ENCODE measurements around the gene TNFRSF14. TPM values are rescaled to one million over a fixed set of nuclear protein-coding genes. Genes with fewer than 3 reads are reported as not detected.

TNFRSF14 gene
- total RNA-seq, 1 donor from 2014 or later: 2.4 TPM

DNA sequence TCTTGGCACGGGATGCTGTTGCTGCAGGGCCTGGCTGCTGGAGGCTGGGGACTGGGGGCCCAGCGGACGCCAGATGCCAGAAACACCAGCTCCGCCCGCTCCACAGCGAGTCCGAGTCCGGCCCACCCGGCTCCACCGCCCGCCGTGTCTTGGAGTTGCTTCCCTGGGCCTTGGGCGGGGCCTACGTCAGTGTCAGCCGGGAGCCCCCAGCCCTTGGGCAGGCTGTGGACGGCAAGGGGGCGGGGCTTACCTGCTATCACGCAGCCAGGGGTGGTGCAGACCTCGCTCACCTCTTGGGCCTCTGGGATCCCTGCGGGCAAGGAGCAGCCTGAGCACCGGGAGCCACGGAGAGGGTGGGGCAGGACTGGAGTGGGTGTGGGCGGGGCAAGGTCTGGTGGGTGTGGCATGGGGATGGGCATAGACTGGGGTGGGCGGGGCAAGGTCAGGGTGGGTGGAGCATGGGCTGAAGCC lies 54.9 kb downstream of the TNFRSF14 start:
- DNase-seq (ENCODE audit: low spot score in 2 of 2) (no peak), FAIRE-seq (no peak)

DNA sequence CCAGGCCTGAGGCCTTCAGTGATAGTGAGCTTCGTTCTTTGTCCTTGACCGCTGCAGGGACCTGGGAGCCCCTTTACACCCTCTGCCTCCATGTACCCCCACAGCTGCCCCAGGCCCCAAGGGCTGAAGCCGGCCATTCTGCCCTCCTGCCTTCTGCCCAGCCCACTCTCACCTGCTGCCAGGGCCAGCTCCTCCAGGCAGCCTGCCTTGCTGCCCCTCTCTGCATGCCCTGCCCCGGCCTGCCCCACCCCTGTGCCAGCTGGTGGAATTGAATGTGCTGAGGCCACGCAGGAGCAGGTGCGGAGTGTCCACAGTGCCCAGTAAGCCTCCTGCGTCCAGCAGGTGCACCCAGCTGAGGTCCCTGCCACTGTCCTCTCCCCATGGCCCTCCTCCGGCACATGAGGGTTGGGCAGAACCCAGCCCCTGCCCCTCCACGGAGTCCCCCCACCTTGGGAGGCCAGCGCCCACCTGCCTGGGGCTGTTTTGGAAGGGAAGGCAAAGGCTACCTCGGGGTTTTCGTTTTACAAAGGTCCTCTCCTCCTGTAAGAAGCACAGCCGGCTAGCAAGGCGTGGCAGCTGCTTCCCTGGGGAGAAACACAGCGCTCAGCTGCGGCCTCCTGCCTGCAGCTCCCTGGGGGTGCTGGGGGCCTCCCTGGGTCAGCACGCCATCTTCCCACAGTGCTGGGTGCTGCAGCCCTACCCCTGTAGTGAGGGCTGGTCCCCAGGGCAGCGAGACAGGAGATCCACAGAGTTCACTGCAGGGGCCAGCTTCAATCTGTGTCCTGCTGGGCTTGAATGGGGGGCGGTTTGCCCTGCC lies 55.7 kb downstream of the TNFRSF14 start:
- no peak for FAIRE-seq

DNA sequence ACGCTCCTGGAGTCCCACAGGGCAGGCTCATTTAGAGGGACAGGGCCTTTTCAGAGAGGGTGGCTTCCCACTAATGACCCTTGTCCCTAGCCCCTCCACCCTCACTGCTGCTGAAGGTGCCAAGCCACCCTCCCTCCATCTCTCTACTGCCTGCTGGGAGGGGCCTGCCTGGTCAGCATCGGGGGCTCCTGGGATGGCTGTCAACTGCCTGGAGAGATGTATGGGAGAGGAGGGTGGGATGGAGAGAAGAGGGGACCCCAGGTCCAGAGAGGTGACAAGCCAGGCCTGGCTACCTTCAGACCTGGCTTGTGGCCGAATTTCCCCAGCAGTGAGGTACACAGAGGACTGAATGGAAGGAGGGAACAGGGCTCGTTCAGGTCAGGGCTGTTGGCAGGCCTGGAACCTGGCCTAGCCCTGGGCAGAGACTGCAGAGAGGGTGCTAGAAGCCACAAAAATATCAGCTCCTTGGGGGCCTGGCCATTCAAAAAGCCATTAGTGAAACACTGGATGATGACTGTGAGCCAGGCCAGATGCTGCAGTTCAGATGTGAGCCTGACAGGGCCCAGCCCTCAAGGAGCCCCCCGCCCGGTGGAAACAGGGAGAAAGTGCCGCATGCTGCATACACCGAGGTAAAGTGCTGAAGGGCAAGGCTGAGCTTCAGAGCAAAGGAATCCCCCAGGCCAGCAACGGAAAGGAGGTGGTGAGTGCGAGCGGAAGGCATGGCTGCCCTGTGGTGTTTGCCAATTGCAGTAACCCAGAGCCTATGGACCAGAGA lies 56.6 kb downstream of the TNFRSF14 start:
- no peak for DNase-seq (ENCODE audit: low spot score in 2 of 2)

More for the DNA sequence above, 55.7 kb downstream of the TNFRSF14 start:
- no peak for DNase-seq (ENCODE audit: low spot score in 2 of 2)

More for the DNA sequence above, 56.6 kb downstream of the TNFRSF14 start:
- no peak for FAIRE-seq

Other genes starting within 250 kb of the TNFRSF14 start
- 11.0 TPM for gene MORN1, start 164.8 kb upstream of the TNFRSF14 start, total RNA-seq
- gene RER1, start 164.5 kb upstream of the TNFRSF14 start, total RNA-seq: 29.8 TPM
- 20.0 TPM for gene PEX10, start 143.8 kb upstream of the TNFRSF14 start, total RNA-seq
- gene PLCH2, start 80.1 kb upstream of the TNFRSF14 start, total RNA-seq: 9.0 TPM
- gene PANK4, start 29.8 kb upstream of the TNFRSF14 start, total RNA-seq: 32.6 TPM
- 41.2 TPM for gene HES5, start 26.1 kb upstream of the TNFRSF14 start, total RNA-seq
- 12.6 TPM for gene PRXL2B, start 30.4 kb downstream of the TNFRSF14 start, total RNA-seq
- 7.3 TPM for gene MMEL1, start 76.6 kb downstream of the TNFRSF14 start, total RNA-seq
- gene TTC34, start 245.3 kb downstream of the TNFRSF14 start, total RNA-seq: under 0.01 TPM